GM18520 (cell line): ENCODE results near the gene GNA14.
"Not testable (repeated sequence)": the region's sequence is repeated elsewhere in the genome, so short reads cannot be mapped to it uniquely, and the experiment has no call there.

Experiments
- ATAC-seq: cut with Tn5 transposase; IDR thresholded peaks from one replicate; pipeline ENCODE4 v1.9.1; 2021; ENCODE audit not compliant: unreplicated experiment

The GNA14 gene

GRCh38 chr9:77497322-77498198 lies 150.6 kb downstream of the GNA14 start:
- no peak for ATAC-seq

- no peak for ATAC-seq
Measured at GRCh38 chr9:77495834-77496671, 152.1 kb downstream of the GNA14 start.

GRCh38 chr9:77490279-77490678 lies 157.8 kb downstream of the GNA14 start:
- ATAC-seq = not testable (repeated sequence)

GRCh38 chr9:77489405-77490163 lies 158.5 kb downstream of the GNA14 start:
- ATAC-seq = not testable (repeated sequence)

GRCh38 chr9:77488439-77489126 lies 159.5 kb downstream of the GNA14 start:
- no peak for ATAC-seq

- ATAC-seq = no peak
Measured at GRCh38 chr9:77486968-77487367, 161.2 kb downstream of the GNA14 start.

- ATAC-seq = no peak
Measured at GRCh38 chr9:77486463-77486862, 161.7 kb downstream of the GNA14 start.

GRCh38 chr9:77475641-77476473 lies 172.3 kb downstream of the GNA14 start:
- ATAC-seq = peak; percentile 92

- ATAC-seq = no peak
Measured at GRCh38 chr9:77474936-77475335, 173.2 kb downstream of the GNA14 start.

GRCh38 chr9:77472646-77473045 lies 175.5 kb downstream of the GNA14 start:
- no peak for ATAC-seq

GRCh38 chr9:77471572-77471971 lies 176.6 kb downstream of the GNA14 start:
- ATAC-seq = no peak

- ATAC-seq = no peak
Measured at GRCh38 chr9:77469515-77470231, 178.4 kb downstream of the GNA14 start.

GRCh38 chr9:77464661-77465060 lies 183.5 kb downstream of the GNA14 start:
- no peak for ATAC-seq

- no peak for ATAC-seq
Measured at GRCh38 chr9:77463151-77463550, 185.0 kb downstream of the GNA14 start.

GRCh38 chr9:77462066-77462465 lies 186.1 kb downstream of the GNA14 start:
- no peak for ATAC-seq

GRCh38 chr9:77460938-77461337 lies 187.2 kb downstream of the GNA14 start:
- ATAC-seq = no peak

GRCh38 chr9:77457916-77458592 lies 190.1 kb downstream of the GNA14 start:
- ATAC-seq = peak; percentile 79

- peak; percentile 66 for ATAC-seq
Measured at GRCh38 chr9:77456829-77457437, 191.2 kb downstream of the GNA14 start.
